ENCODE data around the gene JDP2.

Gene JDP2

DNA sequence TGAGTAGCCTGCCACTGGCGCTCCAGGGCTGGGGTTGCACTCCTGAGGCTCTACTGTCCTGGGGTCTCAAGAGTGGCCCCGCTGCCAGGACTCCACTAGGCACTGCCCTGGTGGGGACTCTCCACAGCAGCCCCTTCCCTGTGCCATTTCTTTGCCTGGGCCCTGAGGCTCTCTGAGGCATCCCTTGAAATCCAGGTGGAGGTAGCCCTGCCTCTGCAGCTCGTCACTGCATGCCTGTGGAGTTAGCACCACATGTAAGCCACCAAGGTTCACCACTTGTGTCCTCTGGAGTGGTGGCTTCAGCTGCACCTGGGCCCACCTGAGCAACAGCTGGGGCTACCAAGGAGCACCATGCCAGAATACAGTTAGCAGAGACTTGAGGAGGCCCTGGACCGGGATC is 54.5 kb downstream of the JDP2 start:
- H3K9me2 ChIP-seq (ENCODE audit: low read depth, low read length): no peaks in the 10 kb centered on the region
- H3K4me2 ChIP-seq (ENCODE audit: low read length): no peak overlapping the region
- no peaks in the 10 kb centered on the region for H3K27me3 ChIP-seq (ENCODE audit: insufficient read depth, low read length)
- no peaks in the 10 kb centered on the region for H3K79me2 ChIP-seq (ENCODE audit: insufficient read depth, low read length)
- H2AFZ ChIP-seq (ENCODE audit: low read length): no peak overlapping the region
- H3F3A ChIP-seq (ENCODE audit: insufficient read depth, low read length): no peaks in the 10 kb centered on the region
- no peaks in the 10 kb centered on the region for H3K9me3 ChIP-seq (ENCODE audit: low read length)
- H3K4me1 ChIP-seq (ENCODE audit: insufficient read depth, low read length, severe bottlenecking): peaks cover 28% of the 10 kb centered on the region
- H3K27ac ChIP-seq (ENCODE audit: low read depth, low read length, poor library complexity, severe bottlenecking): no peak overlapping the region
- H3K9ac ChIP-seq (ENCODE audit: low read length): no peak overlapping the region
- no peak overlapping the region for H3K4me3 ChIP-seq (ENCODE audit: low read depth, low read length, poor library complexity, severe bottlenecking)
- no peaks in the 10 kb centered on the region for H4K20me1 ChIP-seq (ENCODE audit: insufficient read depth, low read length)
- TF ChIP-seq EZH2 (IDR thresholded peaks at IDR 0.05; ENCODE audit: borderline replicate concordance, low read length): no peak
- TF ChIP-seq, protein P1, sequence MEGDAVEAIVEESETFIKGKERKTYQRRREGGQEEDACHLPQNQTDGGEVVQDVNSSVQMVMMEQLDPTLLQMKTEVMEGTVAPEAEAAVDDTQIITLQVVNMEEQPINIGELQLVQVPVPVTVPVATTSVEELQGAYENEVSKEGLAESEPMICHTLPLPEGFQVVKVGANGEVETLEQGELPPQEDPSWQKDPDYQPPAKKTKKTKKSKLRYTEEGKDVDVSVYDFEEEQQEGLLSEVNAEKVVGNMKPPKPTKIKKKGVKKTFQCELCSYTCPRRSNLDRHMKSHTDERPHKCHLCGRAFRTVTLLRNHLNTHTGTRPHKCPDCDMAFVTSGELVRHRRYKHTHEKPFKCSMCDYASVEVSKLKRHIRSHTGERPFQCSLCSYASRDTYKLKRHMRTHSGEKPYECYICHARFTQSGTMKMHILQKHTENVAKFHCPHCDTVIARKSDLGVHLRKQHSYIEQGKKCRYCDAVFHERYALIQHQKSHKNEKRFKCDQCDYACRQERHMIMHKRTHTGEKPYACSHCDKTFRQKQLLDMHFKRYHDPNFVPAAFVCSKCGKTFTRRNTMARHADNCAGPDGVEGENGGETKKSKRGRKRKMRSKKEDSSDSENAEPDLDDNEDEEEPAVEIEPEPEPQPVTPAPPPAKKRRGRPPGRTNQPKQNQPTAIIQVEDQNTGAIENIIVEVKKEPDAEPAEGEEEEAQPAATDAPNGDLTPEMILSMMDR (IDR thresholded peaks at IDR 0.05; ENCODE audit: low read length): no peak
- H3K36me3 ChIP-seq (ENCODE audit: insufficient read depth, low read length): no peaks in the 10 kb centered on the region; the same call in 1 of the 2 replicates

DNA sequence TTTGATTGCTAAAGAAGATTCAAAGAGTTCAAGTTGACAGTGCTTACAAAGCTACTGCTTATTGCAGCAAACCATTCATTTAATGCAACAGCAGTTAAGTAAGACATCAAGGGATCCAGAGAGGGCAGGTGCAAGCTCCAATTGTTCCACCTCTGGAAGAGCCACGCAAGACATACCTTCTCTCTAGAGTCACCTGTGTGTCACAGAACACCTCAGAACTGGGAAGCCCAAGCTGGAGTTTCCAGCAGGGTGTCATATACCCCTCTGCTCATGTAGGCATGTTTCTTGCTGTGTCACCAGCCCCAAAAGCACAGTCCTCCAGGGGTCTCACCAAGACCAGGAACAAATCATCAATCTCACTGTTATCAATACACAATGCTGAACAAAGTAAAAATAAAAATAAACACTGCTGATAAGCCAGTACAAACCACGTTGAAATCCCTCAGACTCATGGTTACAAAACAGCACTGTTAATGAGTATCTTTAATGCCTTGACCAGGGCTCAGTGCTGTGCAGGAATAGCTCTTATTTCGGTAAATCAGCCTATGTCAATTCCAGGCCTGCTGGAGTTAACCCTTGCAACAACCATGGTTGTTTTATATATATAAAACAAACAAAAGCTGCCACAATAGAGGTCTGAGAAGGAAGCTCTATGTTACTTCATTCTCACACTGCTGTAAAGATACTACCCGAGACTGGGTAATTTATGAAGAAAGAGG is 57.0 kb downstream of the JDP2 start:
- Histone ChIP-seq H3K9me3 (ENCODE audit: low read length) (no peaks in the 10 kb centered on the region), H3K79me2 (ENCODE audit: insufficient read depth, low read length) (no peaks in the 10 kb centered on the region), H3F3A (ENCODE audit: insufficient read depth, low read length) (no peaks in the 10 kb centered on the region), H2AFZ (ENCODE audit: low read length) (no peak overlapping the region), H3K4me3 (ENCODE audit: low read depth, low read length, poor library complexity, severe bottlenecking) (no peak overlapping the region), H3K9me2 (ENCODE audit: low read depth, low read length) (no peaks in the 10 kb centered on the region), H3K4me1 (ENCODE audit: insufficient read depth, low read length, severe bottlenecking) (peaks cover 31% of the 10 kb centered on the region), H3K27ac (ENCODE audit: low read depth, low read length, poor library complexity, severe bottlenecking) (no peak overlapping the region), H3K4me2 (ENCODE audit: low read length) (no peak overlapping the region), H4K20me1 (ENCODE audit: insufficient read depth, low read length) (no peaks in the 10 kb centered on the region), H3K9ac (ENCODE audit: low read length) (no peak overlapping the region), H3K27me3 (ENCODE audit: insufficient read depth, low read length) (no peaks in the 10 kb centered on the region), H3K36me3 (ENCODE audit: insufficient read depth, low read length) (no peaks in the 10 kb centered on the region; the same call in 1 of the 2 replicates)
- no peak for TF ChIP-seq EZH2 (IDR thresholded peaks at IDR 0.05; ENCODE audit: borderline replicate concordance, low read length)
- TF ChIP-seq, protein P1 (IDR thresholded peaks at IDR 0.05; ENCODE audit: low read length): no peak

DNA sequence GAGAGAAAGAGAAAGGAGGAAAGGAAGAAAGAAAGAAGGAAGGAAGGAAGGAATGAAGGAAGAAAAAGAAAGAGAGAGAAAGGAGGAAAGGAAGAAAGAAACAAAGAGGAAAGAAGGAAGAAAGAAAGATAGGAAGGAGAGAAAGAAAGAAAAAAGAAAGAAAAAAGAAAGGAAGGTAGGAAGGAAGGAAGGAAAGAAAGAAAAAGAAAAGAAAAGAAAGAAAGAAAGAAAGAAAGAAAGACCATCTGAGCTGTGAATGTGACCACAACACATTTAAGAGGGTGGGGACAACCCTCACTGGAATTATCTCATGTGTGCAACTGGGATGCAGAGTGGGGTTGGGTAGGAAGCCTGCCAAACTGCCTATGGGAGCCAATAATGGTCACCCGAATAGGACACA is 58.5 kb downstream of the JDP2 start:
- H4K20me1 ChIP-seq (ENCODE audit: insufficient read depth, low read length): no peaks in the 10 kb centered on the region
- H3K4me2 ChIP-seq (ENCODE audit: low read length): no peak overlapping the region; the same call in 1 of the 2 replicates
- H3K9me2 ChIP-seq (ENCODE audit: low read depth, low read length): no peaks in the 10 kb centered on the region
- no peaks in the 10 kb centered on the region; the same call in 1 of the 2 replicates for H3K36me3 ChIP-seq (ENCODE audit: insufficient read depth, low read length)
- H3K27ac ChIP-seq (ENCODE audit: low read depth, low read length, poor library complexity, severe bottlenecking): no peak overlapping the region
- H3K9ac ChIP-seq (ENCODE audit: low read length): no peak overlapping the region
- H3K4me3 ChIP-seq (ENCODE audit: low read depth, low read length, poor library complexity, severe bottlenecking): no peak overlapping the region
- no peak overlapping the region for H2AFZ ChIP-seq (ENCODE audit: low read length)
- H3K9me3 ChIP-seq (ENCODE audit: low read length): no peaks in the 10 kb centered on the region
- H3K4me1 ChIP-seq (ENCODE audit: insufficient read depth, low read length, severe bottlenecking): peaks cover 25% of the 10 kb centered on the region
- TF ChIP-seq, protein P1 (IDR thresholded peaks at IDR 0.05; ENCODE audit: low read length): no peak
- TF ChIP-seq EZH2 (IDR thresholded peaks at IDR 0.05; ENCODE audit: borderline replicate concordance, low read length): no peak
- no peaks in the 10 kb centered on the region for H3K27me3 ChIP-seq (ENCODE audit: insufficient read depth, low read length)
- H3F3A ChIP-seq (ENCODE audit: insufficient read depth, low read length): no peaks in the 10 kb centered on the region
- H3K79me2 ChIP-seq (ENCODE audit: insufficient read depth, low read length): no peaks in the 10 kb centered on the region

Measured in OCI-LY1 (cell line).